CD8-positive, alpha-beta memory T cell (primary cell): ENCODE data around the gene USP3. TPM values are rescaled to one million over a fixed set of nuclear protein-coding genes. Genes with fewer than 3 reads are reported as not detected.

ENCODE experiments used
- CTCF ChIA-PET: fragments of 350-600 bp; sonication (Branson Sonifier 250); formaldehyde crosslinking; loops from one replicate; lab custom pipeline; 2021; ENCODE audit warnings: antibody characterized with exemption; lab: Charles Lee
- POLR2A ChIA-PET: fragments of 350-600 bp; sonication (Branson Sonifier 250); formaldehyde crosslinking; loops from one replicate; lab custom pipeline; 2021; ENCODE audit warnings: antibody characterized with exemption; lab: Charles Lee
- DNase-seq, 5 donors: peaks; one replicate each; pipeline versions ENCODE4 v3.0.0 to v3.0.0-alpha.2; 2020 to 2022; ENCODE audit warnings: mixed read lengths in 1 of 5
- H3K27ac ChIP-seq: one replicate; pipeline ENCODE4 v1.7.0; 2013; ENCODE audit warnings: low read depth, mild to moderate bottlenecking, low read length, moderate library complexity
- H3K27me3 ChIP-seq: 2 replicates; pipeline ENCODE4 v1.7.0; 2013; ENCODE audit warnings: low read length, mild to moderate bottlenecking; ENCODE audit not compliant: insufficient read depth, poor library complexity, severe bottlenecking
- H3K36me3 ChIP-seq: 2 replicates; pipeline ENCODE4 v1.7.0; 2013; ENCODE audit warnings: mild to moderate bottlenecking, low read length, moderate library complexity; ENCODE audit not compliant: insufficient read depth
- H3K4me1 ChIP-seq: 2 replicates; pipeline ENCODE4 v1.7.0; 2013; ENCODE audit warnings: mild to moderate bottlenecking, low read length, moderate library complexity; ENCODE audit not compliant: insufficient read depth
- H3K4me3 ChIP-seq: 2 replicates; pipeline ENCODE4 v1.7.0; 2013; ENCODE audit warnings: mild to moderate bottlenecking, low read length
- H3K9me3 ChIP-seq: 2 replicates; pipeline ENCODE4 v1.7.0; 2013; ENCODE audit warnings: mild to moderate bottlenecking, low read length
- H3K27ac Mint-ChIP-seq, 8 donors: one replicate each; pipeline ENCODE4 v1.8.0; 2020 to 2021; ENCODE audit warnings: mixed read lengths in 8 of 8, mild to moderate bottlenecking in 6 of 8, inconsistent platforms in 3 of 8, moderate library complexity in 3 of 8
- H3K27me3 Mint-ChIP-seq, 2 donors: one replicate each; pipeline ENCODE4 v1.8.0; 2020 to 2021; ENCODE audit warnings: mixed read lengths in 2 of 2, mild to moderate bottlenecking in 1 of 2, moderate library complexity in 1 of 2
- H3K36me3 Mint-ChIP-seq, 3 donors: one replicate each; pipeline ENCODE4 v1.8.0; 2020 to 2021; ENCODE audit warnings: mixed read lengths in 3 of 3, inconsistent platforms in 1 of 3, mild to moderate bottlenecking in 1 of 3
- H3K4me1 Mint-ChIP-seq, 3 donors: one replicate each; pipeline ENCODE4 v1.8.0; 2020 to 2021; ENCODE audit warnings: mixed read lengths in 3 of 3, inconsistent platforms in 1 of 3, mild to moderate bottlenecking in 1 of 3
- H3K4me3 Mint-ChIP-seq, 7 donors: one replicate each; pipeline ENCODE4 v1.8.0; 2020 to 2021; ENCODE audit warnings: mixed read lengths in 7 of 7, mild to moderate bottlenecking in 6 of 7, moderate library complexity in 4 of 7, inconsistent platforms in 2 of 7
- H3K9me3 Mint-ChIP-seq, 5 donors: one replicate each; pipeline ENCODE4 v1.8.0; 2020 to 2022; ENCODE audit warnings: mixed read lengths in 5 of 5, mild to moderate bottlenecking in 3 of 5, moderate library complexity in 2 of 5, inconsistent platforms in 1 of 5
- polyA plus RNA-seq: library from polyadenylated mRNA; unstranded; fragments of 300-500 nt; fragmentation: Illumina TruSeq; gene quantifications from one replicate; pipeline ENCODE4 v1.2.3, GENCODE V29; 2021
- total RNA-seq, 2 experiments: library from RNA; stranded (reverse); gene quantifications; one replicate each; pipeline ENCODE4 v1.2.3, GENCODE V29; 2021

Gene USP3
- total and polyA plus RNA-seq, 3 experiments from 2014 or later: 36.6 to 50.7 (median 38.0) TPM

GRCh38 chr15:63509955-63510940 is 5.9 kb downstream of the USP3 start:
- H3K36me3 ChIP-seq: no peaks in the 10 kb centered on the region
- Mint-ChIP-seq H3K36me3 (peaks cover 0 to 9% (median 2%) of the 10 kb centered on the region in 3 donors), H3K4me3 (peak overlapping the region; percentile 13 to 78 (median 48)), H3K27me3 (no peaks in the 10 kb centered on the region), H3K27ac (peak overlapping the region; percentile 43 to 99 (median 77)), H3K4me1 (peaks cover 86 to 95% (median 91%) of the 10 kb centered on the region in 3 donors), H3K9me3 (no peaks in the 10 kb centered on the region)
- no peak overlapping the region for H3K27ac ChIP-seq
- no peaks in the 10 kb centered on the region for H3K9me3 ChIP-seq
- DNase-seq: peak in 1 of 5 donors; percentile 39
- ChIA-PET CTCF (interaction anchor here (0.7 to 2.0 kb wide), 7 partner anchors 11 to 44 kb away, joined by 3 to 10 read pairs (median 4); no protein-coding TSS in a partner anchor), POLR2A (interaction anchor here (0.8 to 1.2 kb wide), 3 partner anchors 13 to 19 kb away, joined by 3 to 6 read pairs (median 3); no protein-coding TSS in a partner anchor)
- peak overlapping the region; percentile 16 for H3K4me3 ChIP-seq
- H3K4me1 ChIP-seq: peaks cover 86% of the 10 kb centered on the region
- no peaks in the 10 kb centered on the region for H3K27me3 ChIP-seq

- Mint-ChIP-seq H3K27me3 (no peaks in the 10 kb centered on the region), H3K27ac (peak overlapping the region; percentile 62 to 95 (median 70)), H3K4me1 (peaks cover 88 to 100% (median 97%) of the 10 kb centered on the region in 3 donors), H3K9me3 (no peaks in the 10 kb centered on the region), H3K4me3 (peak overlapping the region; percentile 21 to 68 (median 53)), H3K36me3 (peaks cover 0 to 2% (median 0%) of the 10 kb centered on the region in 3 donors)
- H3K27me3 ChIP-seq: no peaks in the 10 kb centered on the region
- ChIA-PET CTCF (interaction anchor here (1.1 kb wide), 1 partner anchor 10 kb away, joined by 4 read pairs; no protein-coding TSS in a partner anchor), POLR2A (no interaction called here)
- no peak overlapping the region for H3K4me3 ChIP-seq
- no peaks in the 10 kb centered on the region for H3K36me3 ChIP-seq
- H3K9me3 ChIP-seq: no peaks in the 10 kb centered on the region
- peaks cover 91% of the 10 kb centered on the region for H3K4me1 ChIP-seq
- no peak overlapping the region for H3K27ac ChIP-seq
- no peak for DNase-seq
Observed at GRCh38 chr15:63512148-63512547, 7.8 kb downstream of the USP3 start.

GRCh38 chr15:63513271-63513670 is 8.9 kb downstream of the USP3 start:
- Histone ChIP-seq H3K9me3 (no peaks in the 10 kb centered on the region), H3K4me3 (no peak overlapping the region), H3K27ac (no peak overlapping the region), H3K4me1 (peaks cover 92% of the 10 kb centered on the region), H3K36me3 (no peaks in the 10 kb centered on the region), H3K27me3 (no peaks in the 10 kb centered on the region)
- peaks cover 88 to 100% (median 99%) of the 10 kb centered on the region in 3 donors for H3K4me1 Mint-ChIP-seq
- H3K4me3 Mint-ChIP-seq: peak overlapping the region in 2 of 7 donors; percentile 7 to 8
- H3K27me3 Mint-ChIP-seq: no peaks in the 10 kb centered on the region
- peak overlapping the region in 5 of 8 donors; percentile 6 to 47 (median 41) for H3K27ac Mint-ChIP-seq
- peaks cover 0 to 2% (median 0%) of the 10 kb centered on the region in 3 donors for H3K36me3 Mint-ChIP-seq
- ChIA-PET POLR2A (no interaction called here), CTCF (interaction anchor here (0.8 to 2.7 kb wide), 6 partner anchors 8 to 30 kb away, joined by 3 to 11 read pairs (median 4); no protein-coding TSS in a partner anchor)
- H3K9me3 Mint-ChIP-seq: no peaks in the 10 kb centered on the region
- DNase-seq: no peak

GRCh38 chr15:63513728-63514127 is 9.3 kb downstream of the USP3 start:
- CTCF ChIA-PET: interaction anchor here (1.7 to 2.7 kb wide), 3 partner anchors 8 to 30 kb away, joined by 5 to 11 read pairs (median 6); no protein-coding TSS in a partner anchor
- Histone ChIP-seq H3K9me3 (no peaks in the 10 kb centered on the region), H3K27me3 (no peaks in the 10 kb centered on the region), H3K4me3 (no peak overlapping the region), H3K4me1 (peaks cover 92% of the 10 kb centered on the region), H3K36me3 (no peaks in the 10 kb centered on the region), H3K27ac (no peak overlapping the region)
- DNase-seq: no peak
- Mint-ChIP-seq H3K27me3 (no peaks in the 10 kb centered on the region), H3K9me3 (no peaks in the 10 kb centered on the region), H3K27ac (peak overlapping the region in 2 of 8 donors; percentile 41 to 68), H3K4me1 (peaks cover 88 to 100% (median 99%) of the 10 kb centered on the region in 3 donors), H3K4me3 (peak overlapping the region in 1 of 7 donors; percentile 8), H3K36me3 (peaks cover 0 to 2% (median 0%) of the 10 kb centered on the region in 3 donors)
- POLR2A ChIA-PET: no interaction called here

GRCh38 chr15:63514531-63514943 is 10.1 kb downstream of the USP3 start:
- peaks cover 92% of the 10 kb centered on the region for H3K4me1 ChIP-seq
- H3K4me1 Mint-ChIP-seq: peaks cover 88 to 100% (median 99%) of the 10 kb centered on the region in 3 donors

GRCh38 chr15:63517202-63517601 is 12.8 kb downstream of the USP3 start:
- peak overlapping the region; percentile 7 to 51 (median 20) for H3K4me3 Mint-ChIP-seq
- H3K27me3 Mint-ChIP-seq: no peaks in the 10 kb centered on the region
- H3K4me1 Mint-ChIP-seq: peaks cover 87 to 99% (median 97%) of the 10 kb centered on the region in 3 donors
- Histone ChIP-seq H3K27me3 (no peaks in the 10 kb centered on the region), H3K27ac (no peak overlapping the region), H3K9me3 (no peaks in the 10 kb centered on the region), H3K4me3 (peak overlapping the region; percentile 7), H3K4me1 (peaks cover 90% of the 10 kb centered on the region), H3K36me3 (no peaks in the 10 kb centered on the region)
- peaks cover 0 to 4% (median 2%) of the 10 kb centered on the region in 3 donors for H3K36me3 Mint-ChIP-seq
- POLR2A ChIA-PET: interaction anchor here (1.0 to 3.3 kb wide), 3 partner anchors 9 to 21 kb away, joined by 5 to 19 read pairs (median 5); no protein-coding TSS in a partner anchor
- no peaks in the 10 kb centered on the region for H3K9me3 Mint-ChIP-seq
- H3K27ac Mint-ChIP-seq: peak overlapping the region; percentile 43 to 87 (median 74)
- DNase-seq: no peak
- CTCF ChIA-PET: interaction anchor here (1.5 to 2.7 kb wide), 3 partner anchors 12 to 51 kb away, joined by 5 to 9 read pairs (median 7); no protein-coding TSS in a partner anchor

More at GRCh38 chr15:63514531-63514943, 10.1 kb downstream of the USP3 start:
- Mint-ChIP-seq H3K36me3 (peaks cover 0 to 2% (median 1%) of the 10 kb centered on the region in 3 donors), H3K27me3 (no peaks in the 10 kb centered on the region), H3K4me3 (peak overlapping the region; percentile 14 to 60 (median 38)), H3K9me3 (no peaks in the 10 kb centered on the region), H3K27ac (peak overlapping the region in 7 of 8 donors; percentile 20 to 86 (median 72))
- Histone ChIP-seq H3K4me3 (no peak overlapping the region), H3K9me3 (no peaks in the 10 kb centered on the region), H3K27ac (no peak overlapping the region), H3K27me3 (no peaks in the 10 kb centered on the region), H3K36me3 (no peaks in the 10 kb centered on the region)
- DNase-seq: no peak
- ChIA-PET POLR2A (no interaction called here), CTCF (interaction anchor here (1.8 to 2.7 kb wide), 2 partner anchors 9 to 27 kb away, joined by 6 to 11 read pairs; no protein-coding TSS in a partner anchor)

- peak overlapping the region; percentile 43 to 87 (median 76) for H3K27ac Mint-ChIP-seq
- Histone ChIP-seq H3K4me3 (no peak overlapping the region), H3K36me3 (no peaks in the 10 kb centered on the region), H3K9me3 (no peaks in the 10 kb centered on the region), H3K4me1 (peaks cover 90% of the 10 kb centered on the region), H3K27ac (no peak overlapping the region), H3K27me3 (no peaks in the 10 kb centered on the region)
- H3K36me3 Mint-ChIP-seq: peaks cover 0 to 4% (median 2%) of the 10 kb centered on the region in 3 donors
- no peak for DNase-seq
- POLR2A ChIA-PET: interaction anchor here (1.0 to 3.3 kb wide), 3 partner anchors 10 to 21 kb away, joined by 5 to 19 read pairs (median 5); no protein-coding TSS in a partner anchor
- H3K9me3 Mint-ChIP-seq: no peaks in the 10 kb centered on the region
- H3K27me3 Mint-ChIP-seq: no peaks in the 10 kb centered on the region
- peak overlapping the region; percentile 7 to 51 (median 20) for H3K4me3 Mint-ChIP-seq
- H3K4me1 Mint-ChIP-seq: peaks cover 87 to 99% (median 97%) of the 10 kb centered on the region in 3 donors
- CTCF ChIA-PET: interaction anchor here (1.2 to 2.7 kb wide), 4 partner anchors 12 to 51 kb away, joined by 3 to 9 read pairs (median 6); no protein-coding TSS in a partner anchor
Observed at GRCh38 chr15:63517628-63518027, 13.2 kb downstream of the USP3 start.
